Midbrain (tissue), 1 donor: ENCODE measurements around the gene MERTK.
A peak's percentile ranks its signal among the peaks of the same experiment; 100 is the strongest.
"Not testable (repeated sequence)": the region's sequence is repeated elsewhere in the genome, so short reads cannot be mapped to it uniquely, and the experiment has no call there.

Experiments
- DNase-seq: peaks from one replicate; lab custom pipeline; 2025; lab: John Stamatoyannopoulos, UW

MERTK gene

GRCh38 chr2:112010751-112011150 lies 112.3 kb downstream of the MERTK start:
- DNase-seq = no peak

- DNase-seq = no peak
Measured at GRCh38 chr2:112012556-112012955, 114.1 kb downstream of the MERTK start.

GRCh38 chr2:112018846-112019245 lies 120.4 kb downstream of the MERTK start:
- DNase-seq = no peak

GRCh38 chr2:112019569-112019982 lies 121.2 kb downstream of the MERTK start:
- DNase-seq = no peak

DNA sequence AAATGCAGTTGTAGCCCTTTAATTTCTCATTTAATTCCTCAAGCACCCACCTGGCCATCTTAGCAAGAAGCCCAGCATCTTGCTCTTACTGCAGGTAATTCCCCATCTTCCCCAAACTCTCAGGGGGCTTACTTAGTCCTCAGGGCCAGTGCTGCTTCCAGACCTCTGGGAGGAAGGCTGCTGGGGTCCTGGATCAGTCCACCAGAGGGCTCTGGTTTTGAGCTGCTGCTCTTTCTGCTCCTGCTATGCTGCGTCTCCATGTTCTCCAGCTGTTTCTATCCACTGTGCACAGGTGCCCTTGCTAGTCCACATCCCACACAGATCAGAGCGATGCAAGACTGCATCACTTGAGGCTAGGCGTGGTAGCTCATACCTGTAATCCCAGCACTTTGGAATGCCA lies 122.2 kb downstream of the MERTK start:
- no peak for DNase-seq

DNA sequence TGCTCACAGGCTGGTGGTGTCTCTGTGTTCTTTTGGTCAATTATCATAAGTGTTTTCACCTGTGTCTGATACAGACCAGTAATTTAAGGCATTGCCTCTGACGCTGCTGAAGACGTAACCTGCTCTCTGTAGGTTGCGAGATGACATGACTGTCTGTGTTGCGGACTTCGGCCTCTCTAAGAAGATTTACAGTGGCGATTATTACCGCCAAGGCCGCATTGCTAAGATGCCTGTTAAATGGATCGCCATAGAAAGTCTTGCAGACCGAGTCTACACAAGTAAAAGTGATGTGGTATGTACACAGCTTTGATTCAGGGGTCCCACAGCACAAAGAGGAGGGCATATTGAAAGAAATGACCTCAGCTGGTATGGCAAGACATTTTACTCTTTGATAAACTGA lies 122.9 kb downstream of the MERTK start:
- DNase-seq = no peak

DNA sequence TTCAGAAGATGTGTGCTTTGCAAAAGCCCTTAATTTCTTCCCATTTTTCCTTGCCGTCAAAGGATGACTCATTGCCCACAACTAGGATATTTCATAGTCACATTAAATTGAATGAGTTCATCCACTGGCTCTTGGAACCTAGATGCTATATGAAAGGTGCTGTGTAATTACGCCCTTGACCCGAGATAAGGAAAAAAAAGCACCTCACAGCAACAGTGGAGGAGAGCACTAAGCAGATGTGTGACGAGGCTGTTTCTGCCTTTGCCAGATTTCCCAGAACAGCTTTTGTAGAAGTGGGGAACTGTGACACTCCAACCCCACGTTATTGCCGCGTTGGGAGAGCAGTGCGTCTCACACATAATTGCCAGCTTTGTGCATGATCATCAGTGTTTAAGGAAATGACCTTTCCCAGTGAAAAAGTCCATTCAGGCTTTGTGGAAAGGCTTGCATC lies 123.4 kb downstream of the MERTK start:
- no peak for DNase-seq

GRCh38 chr2:112023707-112024106 lies 125.3 kb downstream of the MERTK start:
- no peak for DNase-seq

GRCh38 chr2:112024231-112024630 lies 125.8 kb downstream of the MERTK start:
- no peak for DNase-seq

GRCh38 chr2:112024896-112025491 lies 126.6 kb downstream of the MERTK start:
- no peak for DNase-seq

DNA sequence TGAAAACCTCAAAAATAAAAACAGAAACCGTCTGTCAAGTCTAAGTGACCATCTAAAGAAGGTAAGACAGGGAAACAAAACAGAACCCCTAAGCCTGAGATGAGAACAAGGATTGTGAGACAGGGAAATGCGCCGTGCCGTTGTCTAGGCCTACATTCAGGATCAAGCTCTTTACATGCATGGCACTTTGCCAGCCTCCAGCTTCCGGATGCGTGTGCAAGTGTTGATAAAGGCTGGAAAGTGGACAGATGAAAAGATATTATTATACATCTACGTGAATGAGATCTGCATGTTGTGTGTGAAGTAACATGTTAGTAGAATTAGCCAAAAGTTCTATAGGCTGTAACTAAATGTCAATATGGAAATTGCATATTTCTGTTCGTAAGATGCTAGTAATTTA lies 128.1 kb downstream of the MERTK start:
- DNase-seq = no peak

DNA sequence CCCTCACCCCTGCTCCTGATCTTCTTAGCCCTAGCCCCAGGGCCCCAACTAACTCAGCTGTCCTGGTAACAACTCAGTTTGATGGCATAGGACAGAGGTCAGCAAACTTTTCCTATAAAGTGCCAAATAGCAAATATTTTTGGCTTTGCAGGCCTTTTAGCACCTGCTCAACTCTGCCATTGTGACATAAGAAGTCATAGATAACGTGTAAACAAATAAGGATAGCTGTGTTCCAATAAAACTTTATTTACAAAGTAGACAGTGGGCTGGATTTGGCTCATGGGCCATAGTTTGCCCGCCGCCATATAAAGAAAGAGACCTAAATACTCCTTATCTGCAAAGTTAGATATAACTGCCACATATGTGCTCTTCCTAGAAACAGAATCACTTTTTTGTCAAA lies 129.4 kb downstream of the MERTK start:
- no peak for DNase-seq

DNA sequence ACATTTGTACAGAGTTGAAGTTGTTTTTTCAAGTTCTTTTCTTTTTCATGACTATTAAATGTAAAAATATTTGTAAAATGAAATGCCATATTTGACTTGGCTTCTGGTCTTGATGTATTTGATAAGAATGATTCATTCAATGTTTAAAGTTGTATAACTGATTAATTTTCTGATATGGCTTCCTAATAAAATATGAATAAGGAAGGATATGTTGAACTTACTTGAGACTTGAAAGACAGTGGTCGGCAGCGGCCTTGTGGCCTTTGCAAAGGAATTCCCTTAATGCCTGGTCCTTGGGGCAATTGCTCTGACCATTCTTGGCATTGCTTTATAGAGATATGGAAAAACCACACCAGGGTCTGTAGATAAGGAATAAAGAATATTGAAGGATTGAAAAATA lies 130.8 kb downstream of the MERTK start:
- no peak for DNase-seq

DNA sequence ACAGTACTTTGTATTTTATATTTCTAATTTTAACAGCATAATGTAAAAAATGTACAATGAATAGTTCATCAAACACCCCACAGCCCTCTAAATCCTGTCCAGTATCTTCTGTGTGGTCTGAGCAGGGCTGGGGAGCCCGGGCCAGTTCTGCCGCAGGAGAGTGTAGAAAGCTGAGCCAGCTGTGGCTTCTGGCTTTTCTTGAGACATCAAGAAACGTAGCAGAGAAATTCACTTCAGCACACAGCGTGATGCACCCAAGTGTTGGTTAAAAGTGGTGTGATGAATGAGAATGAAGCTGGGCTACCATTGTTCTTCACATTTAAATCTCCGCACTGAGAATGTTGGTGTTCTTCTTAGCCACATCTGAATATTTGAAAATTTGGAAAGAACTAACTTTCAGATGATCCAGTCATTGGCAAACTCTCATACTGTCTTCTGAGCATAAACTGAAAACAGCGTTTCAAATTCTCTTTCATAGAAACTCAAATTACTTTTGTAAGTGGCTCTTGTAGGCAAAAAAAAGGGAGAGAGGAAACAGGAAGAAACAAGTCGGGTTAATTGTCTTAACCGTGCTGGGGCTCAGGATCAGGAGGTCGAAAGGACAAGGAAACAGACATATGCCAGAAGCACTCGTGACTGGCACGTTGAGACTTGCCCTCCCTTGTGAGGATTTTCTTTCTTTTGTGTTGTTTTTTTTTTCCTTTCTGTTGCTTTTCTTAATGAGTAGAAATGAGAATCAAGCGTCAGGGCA lies 133.2 kb downstream of the MERTK start:
- no peak for DNase-seq

GRCh38 chr2:112032224-112032586 lies 133.8 kb downstream of the MERTK start:
- DNase-seq = no peak

DNA sequence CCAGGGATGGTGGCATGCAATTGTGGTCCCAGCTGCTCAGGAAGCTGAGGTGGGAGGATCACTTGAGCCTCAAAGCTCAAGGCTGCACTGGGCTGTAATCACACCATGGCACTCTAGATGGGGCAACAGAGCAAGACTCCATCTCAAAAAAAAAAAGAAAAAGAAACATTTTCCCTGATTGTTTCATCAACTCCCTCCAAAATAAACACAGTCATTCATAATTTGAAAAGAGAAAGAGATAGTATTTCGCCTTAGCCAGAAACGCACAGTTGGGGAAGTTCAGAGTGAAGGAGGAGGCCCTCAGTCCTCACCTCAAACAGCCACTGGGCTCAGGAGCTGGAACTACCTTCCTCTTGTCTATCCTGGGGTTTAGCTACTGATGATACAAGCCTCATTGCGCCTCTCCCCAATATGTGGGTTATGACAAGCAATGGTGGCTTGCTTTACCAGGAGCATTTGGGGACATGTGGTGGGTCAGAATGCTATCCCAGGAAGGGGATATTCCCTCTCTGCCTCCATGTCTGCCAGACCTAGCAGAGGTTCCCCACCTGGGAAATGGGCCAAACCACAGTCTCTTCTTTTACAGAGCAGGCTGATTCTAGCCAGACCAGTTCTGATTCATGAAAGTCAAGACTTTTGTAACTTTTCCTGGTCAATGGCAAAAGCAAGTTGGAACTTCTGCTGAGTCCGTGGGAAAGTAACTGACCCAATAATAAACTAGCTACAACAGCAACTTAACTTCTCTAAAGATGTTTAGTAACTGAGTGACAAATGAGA lies 134.5 kb downstream of the MERTK start:
- DNase-seq = peak; percentile 21

- DNase-seq = no peak
Measured at GRCh38 chr2:112033600-112033999, 135.2 kb downstream of the MERTK start.

GRCh38 chr2:112034924-112035323 lies 136.5 kb downstream of the MERTK start:
- no peak for DNase-seq

DNA sequence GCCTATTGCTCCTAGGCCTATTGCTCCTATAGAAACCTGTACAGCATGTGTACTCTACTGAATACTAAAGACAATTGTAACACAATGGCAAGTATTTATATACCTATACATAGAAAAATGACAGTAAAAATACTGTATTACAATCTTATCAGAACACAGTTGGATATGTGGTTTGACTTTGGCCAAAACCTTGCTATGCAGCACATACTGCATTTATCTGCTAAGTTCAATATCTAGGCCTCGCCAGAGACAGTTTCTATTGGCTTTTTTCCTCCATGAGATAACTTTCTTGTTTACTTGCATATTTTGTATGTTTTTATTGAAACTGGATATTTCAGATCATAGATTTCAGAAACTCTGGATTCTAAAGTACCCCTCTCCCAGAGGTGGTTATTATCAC lies 137.4 kb downstream of the MERTK start:
- no peak for DNase-seq

GRCh38 chr2:112039556-112039955 lies 141.1 kb downstream of the MERTK start:
- DNase-seq = not testable (repeated sequence)

- DNase-seq = not testable (repeated sequence)
Measured at GRCh38 chr2:112040066-112040465, 141.7 kb downstream of the MERTK start.

DNA sequence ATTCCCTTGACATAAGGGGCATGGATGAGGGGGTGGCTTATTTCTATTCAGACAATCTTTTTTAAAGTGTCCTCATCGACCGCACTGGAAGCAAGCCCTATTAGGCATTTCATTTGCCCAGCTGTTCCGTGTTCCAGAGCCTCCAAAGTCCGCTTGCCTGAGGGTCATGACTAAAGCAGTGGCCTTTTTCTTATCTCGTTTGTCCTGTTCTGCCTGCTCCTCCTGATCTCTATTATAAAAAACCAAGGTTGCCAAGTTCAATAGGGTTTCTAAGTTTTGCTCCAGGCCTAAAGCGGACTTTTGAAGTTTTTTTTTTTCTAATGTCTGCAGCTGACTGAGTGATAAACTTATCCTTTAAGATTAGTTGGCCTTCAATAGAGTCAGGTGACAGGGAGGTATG lies 143.1 kb downstream of the MERTK start:
- DNase-seq = not testable (repeated sequence)

DNA sequence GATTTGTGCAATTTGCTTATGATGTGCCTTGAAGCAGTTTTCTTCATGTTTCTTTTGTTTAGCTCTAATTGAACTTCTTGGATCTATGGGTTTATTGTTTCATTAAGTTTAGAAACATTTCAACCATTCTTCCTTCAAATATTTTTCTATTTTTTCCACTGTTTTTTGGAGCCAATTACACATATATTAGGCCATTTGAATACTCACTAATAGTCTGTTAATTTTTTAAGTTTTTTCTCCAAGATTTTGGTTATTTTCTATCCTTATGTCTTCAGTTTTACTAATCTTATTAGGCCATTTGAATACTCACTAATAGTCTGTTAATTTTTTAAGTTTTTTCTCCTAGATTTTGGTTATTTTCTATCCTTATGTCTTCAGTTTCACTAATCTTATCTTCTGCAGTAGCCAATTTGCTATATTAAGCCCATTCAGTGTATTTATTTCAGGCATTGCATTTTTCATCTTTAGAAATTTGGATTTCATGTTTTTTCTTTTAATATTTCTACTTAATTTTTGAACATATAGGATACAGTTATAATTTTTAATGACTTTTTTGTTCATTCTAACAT lies 147.1 kb downstream of the MERTK start:
- DNase-seq = no peak
